HEK293T (cell line): ENCODE measurements around the gene HRC.

Experiments
- CTCF ChIA-PET: fragments of 350-600 bp; formaldehyde crosslinking; extraction: SDS; loops from one replicate; lab custom pipeline; 2021; ENCODE audit warnings: antibody characterized with exemption, inconsistent platforms; lab: Yijun Ruan, JAX
- POLR2A ChIA-PET: fragments of 350-600 bp; formaldehyde crosslinking; extraction: SDS; loops from one replicate; lab custom pipeline; 2020; ENCODE audit warnings: antibody characterized with exemption, inconsistent platforms; lab: Yijun Ruan, JAX
- DNase-seq: peaks from one replicate; pipeline ENCODE4 v3.0.0; 2012; ENCODE audit warnings: mixed read lengths; ENCODE audit errors: extremely low spot score
- ARNT ChIP-seq: fragments of 450-650 bp; IDR thresholded peaks from 2 replicates; pipeline ENCODE4 v1.6.1; 2017; ENCODE audit warnings: mild to moderate bottlenecking
- BHLHE40 ChIP-seq: fragments of 450-650 bp; IDR thresholded peaks from 2 replicates; pipeline ENCODE4 v1.6.1; 2016; ENCODE audit warnings: mild to moderate bottlenecking, moderate library complexity, borderline replicate concordance
- CTBP1 ChIP-seq: fragments of 450-650 bp; IDR thresholded peaks from 2 replicates; pipeline ENCODE4 v1.6.1; 2016; ENCODE audit warnings: borderline replicate concordance
- ELF4 ChIP-seq: fragments of 450-650 bp; IDR thresholded peaks from 2 replicates; pipeline ENCODE4 v1.6.1; 2017; ENCODE audit warnings: antibody characterized with exemption
- FOXA1 ChIP-seq: fragments of 450-650 bp; IDR thresholded peaks from 2 replicates; pipeline ENCODE4 v1.6.1; 2016; ENCODE audit warnings: mild to moderate bottlenecking
- FOXK2 ChIP-seq: fragments of 450-650 bp; IDR thresholded peaks from 2 replicates; pipeline ENCODE4 v1.6.1; 2016; ENCODE audit warnings: mild to moderate bottlenecking
- FOXM1 ChIP-seq: fragments of 450-650 bp; IDR thresholded peaks from 2 replicates; pipeline ENCODE4 v1.6.1; 2017; ENCODE audit warnings: mild to moderate bottlenecking, borderline replicate concordance
- HDGF ChIP-seq: fragments of 450-650 bp; IDR thresholded peaks from 2 replicates; pipeline ENCODE4 v1.6.1; 2017; ENCODE audit warnings: antibody characterized with exemption, borderline replicate concordance
- L3MBTL2 ChIP-seq: fragments of 450-650 bp; conservative IDR thresholded peaks from 2 replicates; pipeline ENCODE4 v1.6.1; 2016; ENCODE audit warnings: mild to moderate bottlenecking
- LEF1 ChIP-seq: fragments of 450-650 bp; IDR thresholded peaks from 2 replicates; pipeline ENCODE4 v1.6.1; 2017; ENCODE audit warnings: mild to moderate bottlenecking, borderline replicate concordance
- NFRKB ChIP-seq: fragments of 450-650 bp; IDR thresholded peaks from 2 replicates; pipeline ENCODE4 v1.6.1; 2016; ENCODE audit warnings: mild to moderate bottlenecking, moderate library complexity
- SP1 ChIP-seq: fragments of 450-650 bp; IDR thresholded peaks from 2 replicates; pipeline ENCODE4 v1.6.1; 2017
- SUZ12 ChIP-seq: fragments of 450-650 bp; IDR thresholded peaks from 2 replicates; pipeline ENCODE4 v1.6.1; 2016; ENCODE audit warnings: mild to moderate bottlenecking
- TARDBP ChIP-seq: fragments of 450-650 bp; IDR thresholded peaks from 2 replicates; pipeline ENCODE4 v1.6.1; 2016
- ZNF384 ChIP-seq: fragments of 450-650 bp; IDR thresholded peaks from 2 replicates; pipeline ENCODE4 v1.6.1; 2016
- TF ChIP-seq, protein P1 (sequence below): fragments of 450-650 bp; IDR thresholded peaks from 2 replicates; pipeline ENCODE4 v1.6.1; 2016

HRC gene

DNA sequence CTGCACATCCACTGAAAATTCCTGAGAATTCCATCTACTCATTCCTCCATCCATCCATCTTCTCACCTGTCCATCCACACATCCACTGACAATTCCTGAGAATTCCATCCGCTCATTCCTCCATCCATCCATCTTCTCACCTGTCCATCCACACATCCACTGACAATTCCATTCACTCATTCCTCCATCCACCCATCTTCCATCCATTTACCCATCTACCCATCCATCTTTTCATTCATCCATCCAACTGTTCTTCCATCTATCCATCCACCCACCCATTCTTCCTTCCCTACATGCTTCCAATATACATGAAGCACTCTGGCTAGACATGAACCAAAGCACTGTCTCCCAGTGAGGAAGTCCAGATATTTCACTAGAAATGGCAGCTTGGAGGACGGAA is 18.0 kb upstream of the HRC start:
- DNase-seq: no peak
- no peak for TF ChIP-seq CTBP1
- no peak for TF ChIP-seq SUZ12
- no peak for TF ChIP-seq ELF4
- TF ChIP-seq HDGF: no peak
- TF ChIP-seq TARDBP: no peak
- no peak for TF ChIP-seq NFRKB
- no peak for TF ChIP-seq L3MBTL2
- no peak for TF ChIP-seq FOXA1
- no peak for TF ChIP-seq FOXM1
- POLR2A ChIA-PET: no interaction called here
- CTCF ChIA-PET: no interaction called here

DNA sequence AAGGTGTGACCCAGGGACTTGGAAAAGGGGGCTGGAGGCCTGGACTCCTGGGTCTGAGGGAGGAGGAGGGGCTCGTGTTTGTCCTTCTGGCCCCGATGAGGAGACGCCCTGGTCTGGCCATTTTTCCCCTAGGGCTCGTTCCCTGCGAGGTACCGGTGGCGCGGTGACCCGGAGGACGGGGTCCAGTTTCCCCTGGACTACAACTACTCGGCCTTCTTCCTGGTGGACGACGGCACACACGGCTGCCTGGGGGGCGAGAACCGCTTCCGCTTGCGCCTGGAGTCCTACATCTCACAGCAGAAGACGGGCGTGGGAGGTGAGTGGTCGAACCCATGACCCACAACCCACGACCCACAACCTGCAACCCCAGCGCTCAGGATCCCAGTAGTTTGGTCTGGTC is 13.2 kb upstream of the HRC start:
- TF ChIP-seq TARDBP (no peak), HDGF (no peak), L3MBTL2 (no peak), SP1 (no peak), ARNT (no peak), FOXA1 (no peak), ELF4 (no peak)
- no peak for DNase-seq
- ChIA-PET POLR2A (no interaction called here), CTCF (interaction anchor here (0.6 kb wide), 1 partner anchor 25 kb away, joined by 3 read pairs; no protein-coding TSS in a partner anchor)

DNA sequence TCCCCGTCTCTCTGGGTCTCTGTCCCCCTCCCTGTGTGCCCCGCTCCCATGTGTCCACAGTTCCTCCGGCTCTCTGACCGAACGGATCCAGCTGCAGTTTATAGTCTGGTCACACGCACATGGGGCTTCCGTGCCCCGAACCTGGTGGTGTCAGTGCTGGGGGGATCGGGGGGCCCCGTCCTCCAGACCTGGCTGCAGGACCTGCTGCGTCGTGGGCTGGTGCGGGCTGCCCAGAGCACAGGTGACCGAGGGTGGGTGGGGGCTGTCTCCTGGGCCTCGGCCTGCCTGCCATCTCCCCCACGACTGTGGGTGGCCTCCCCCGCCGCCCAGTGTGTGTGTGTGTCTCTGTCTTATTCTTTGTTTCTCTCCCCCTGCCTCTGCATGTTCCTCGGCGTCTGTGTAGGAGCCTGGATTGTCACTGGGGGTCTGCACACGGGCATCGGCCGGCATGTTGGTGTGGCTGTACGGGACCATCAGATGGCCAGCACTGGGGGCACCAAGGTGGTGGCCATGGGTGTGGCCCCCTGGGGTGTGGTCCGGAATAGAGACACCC is 12.7 kb upstream of the HRC start:
- TF ChIP-seq CTBP1: no peak
- no peak for TF ChIP-seq FOXK2
- no peak for TF ChIP-seq ARNT
- no peak for TF ChIP-seq FOXM1
- no peak for TF ChIP-seq LEF1
- no peak for TF ChIP-seq ZNF384
- TF ChIP-seq L3MBTL2: no peak
- TF ChIP-seq SUZ12: no peak
- TF ChIP-seq, protein P1, sequence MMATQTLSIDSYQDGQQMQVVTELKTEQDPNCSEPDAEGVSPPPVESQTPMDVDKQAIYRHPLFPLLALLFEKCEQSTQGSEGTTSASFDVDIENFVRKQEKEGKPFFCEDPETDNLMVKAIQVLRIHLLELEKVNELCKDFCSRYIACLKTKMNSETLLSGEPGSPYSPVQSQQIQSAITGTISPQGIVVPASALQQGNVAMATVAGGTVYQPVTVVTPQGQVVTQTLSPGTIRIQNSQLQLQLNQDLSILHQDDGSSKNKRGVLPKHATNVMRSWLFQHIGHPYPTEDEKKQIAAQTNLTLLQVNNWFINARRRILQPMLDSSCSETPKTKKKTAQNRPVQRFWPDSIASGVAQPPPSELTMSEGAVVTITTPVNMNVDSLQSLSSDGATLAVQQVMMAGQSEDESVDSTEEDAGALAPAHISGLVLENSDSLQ: no peak
- TF ChIP-seq TARDBP: no peak
- TF ChIP-seq FOXA1: no peak
- no peak for TF ChIP-seq ELF4
- TF ChIP-seq NFRKB: no peak
- no peak for TF ChIP-seq BHLHE40
- no peak for TF ChIP-seq SP1
- no peak for TF ChIP-seq HDGF
- CTCF ChIA-PET: interaction anchor here (0.6 kb wide), 1 partner anchor 26 kb away, joined by 3 read pairs; no protein-coding TSS in a partner anchor
- POLR2A ChIA-PET: no interaction called here
- no peak for DNase-seq

DNA sequence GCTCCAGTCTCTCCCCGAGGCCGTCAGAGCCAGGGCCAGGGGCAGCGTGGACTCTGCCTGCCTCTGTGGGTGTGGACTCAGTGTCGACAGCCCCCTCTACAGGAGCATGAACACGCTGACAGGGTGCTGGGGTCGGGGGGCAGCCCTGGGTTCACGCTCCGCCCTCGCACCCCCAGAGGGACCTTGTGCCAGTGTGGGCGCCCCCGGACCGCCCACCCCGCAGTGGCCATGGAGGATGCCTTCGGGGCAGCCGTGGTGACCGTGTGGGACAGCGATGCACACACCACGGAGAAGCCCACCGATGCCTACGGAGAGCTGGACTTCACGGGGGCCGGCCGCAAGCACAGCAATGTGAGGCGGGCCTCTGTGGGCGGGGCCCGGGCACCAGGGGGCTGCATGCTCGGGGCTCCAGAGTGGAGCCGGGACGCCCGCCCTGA is 10.7 kb upstream of the HRC start:
- CTCF ChIA-PET: interaction anchor here (0.6 kb wide), 1 partner anchor 33 kb away, joined by 3 read pairs; no protein-coding TSS in a partner anchor

DNA sequence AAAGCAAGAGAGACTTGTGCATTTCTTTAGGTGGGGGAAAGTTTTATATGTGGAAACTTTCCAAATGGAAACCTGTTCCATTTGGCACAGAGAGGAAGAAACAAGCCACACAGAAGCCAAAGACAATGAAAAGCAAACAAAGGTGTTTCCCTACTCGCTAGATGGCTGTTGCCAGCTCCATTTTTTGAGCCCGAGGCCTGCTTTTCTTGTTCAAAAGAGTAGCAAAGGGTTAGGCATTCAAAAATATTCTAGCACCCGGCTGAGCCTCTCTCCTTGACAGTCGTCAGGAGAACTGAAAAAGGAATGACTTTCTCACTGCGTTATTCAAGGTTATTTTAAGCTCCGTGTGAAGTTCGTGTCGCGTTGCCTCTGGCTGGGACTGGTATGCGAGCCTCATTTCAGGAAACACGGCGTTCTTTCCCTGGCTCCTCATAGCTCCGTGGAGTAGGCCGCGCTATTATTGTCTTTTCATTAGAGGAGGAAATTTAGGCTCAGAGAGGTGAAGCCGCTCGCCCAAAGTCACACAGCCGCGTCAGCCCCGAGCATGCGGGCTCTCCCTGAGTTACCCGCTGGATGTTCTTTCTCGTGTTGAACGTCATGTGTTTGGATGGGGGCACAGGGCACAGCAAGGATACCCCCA is 10.0 kb upstream of the HRC start:
- POLR2A ChIA-PET: no interaction called here
- no peak for TF ChIP-seq LEF1
- TF ChIP-seq ARNT: no peak
- TF ChIP-seq SP1: no peak
- no peak for TF ChIP-seq BHLHE40
- no peak for TF ChIP-seq CTBP1
- no peak for TF ChIP-seq ZNF384
- no peak for TF ChIP-seq FOXK2
- no peak for TF ChIP-seq L3MBTL2
- TF ChIP-seq ELF4: no peak
- TF ChIP-seq FOXA1: no peak
- DNase-seq: no peak
- CTCF ChIA-PET: interaction anchor here (0.5 to 0.6 kb wide), 2 partner anchors 34 to 411 kb away, joined by 3 to 9 read pairs; no protein-coding TSS in a partner anchor

More for the DNA sequence above, 10.7 kb upstream of the HRC start:
- no peak for DNase-seq
- TF ChIP-seq, protein P1: no peak
- no peak for TF ChIP-seq FOXA1
- no peak for TF ChIP-seq ZNF384
- no peak for TF ChIP-seq FOXK2
- TF ChIP-seq SP1: no peak
- TF ChIP-seq ARNT: no peak
- no peak for TF ChIP-seq HDGF
- no peak for TF ChIP-seq ELF4
- TF ChIP-seq TARDBP: no peak
- POLR2A ChIA-PET: no interaction called here

DNA sequence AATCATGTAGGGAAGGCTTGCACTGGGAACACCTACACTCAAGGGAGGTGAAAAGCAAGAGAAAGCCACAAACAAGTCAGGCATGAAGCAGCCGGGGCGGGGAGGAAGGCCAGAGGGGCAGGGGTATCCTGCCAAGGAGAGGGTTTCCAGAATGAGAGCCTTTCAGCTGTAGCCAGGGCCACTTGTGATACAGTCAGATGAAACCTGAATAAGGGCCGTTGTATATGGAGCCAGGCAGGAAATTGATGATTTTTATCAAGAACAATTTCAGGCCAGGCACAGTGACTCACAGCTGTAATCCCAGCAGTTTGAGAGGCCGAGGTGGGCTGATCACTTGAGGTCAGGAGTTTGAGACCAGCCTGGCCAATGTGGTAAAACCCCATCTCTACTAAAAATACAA is 6.8 kb upstream of the HRC start:
- no peak for DNase-seq
- TF ChIP-seq, protein P1: no peak
- TF ChIP-seq HDGF: no peak
- no peak for TF ChIP-seq FOXM1
- TF ChIP-seq CTBP1: no peak
- no peak for TF ChIP-seq ZNF384
- TF ChIP-seq FOXK2: no peak
- no peak for TF ChIP-seq SUZ12
- TF ChIP-seq NFRKB: no peak
- POLR2A ChIA-PET: no interaction called here
- CTCF ChIA-PET: interaction anchor here (0.6 kb wide), 1 partner anchor 39 kb away, joined by 4 read pairs; no protein-coding TSS in a partner anchor
